NCI-H82 treated with DMSO at 0.1 percent for 48 hours (cell line): ENCODE measurements around the gene SHROOM4.

ENCODE experiments used
- DNase-seq: peaks from one replicate; lab custom pipeline; 2025; ENCODE audit not compliant: unreplicated experiment; lab: John Stamatoyannopoulos, UW

SHROOM4 gene

DNA sequence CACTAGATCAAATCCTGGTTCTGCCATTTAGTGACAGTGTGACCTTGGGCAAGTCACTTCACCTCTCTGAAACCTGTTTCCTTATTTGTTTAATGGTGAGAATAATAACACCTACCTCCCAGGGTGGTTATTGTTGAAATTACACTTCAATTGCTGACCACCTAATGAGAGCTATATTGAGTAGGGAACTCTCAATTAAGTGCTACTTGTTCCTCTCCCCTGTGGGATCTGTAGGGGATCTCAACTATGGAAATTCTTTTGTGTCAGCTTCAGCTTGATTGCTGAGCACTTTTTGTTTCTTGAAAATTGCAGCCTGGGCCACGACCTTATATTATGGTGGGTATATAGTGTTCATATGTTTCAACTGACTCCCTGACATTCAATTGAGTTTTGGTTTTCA is 102.1 kb downstream of the SHROOM4 start:
- no peak for DNase-seq

- no peak for DNase-seq
Observed at GRCh38 chrX:50707955-50708699, 105.9 kb downstream of the SHROOM4 start.

- no peak for DNase-seq
Observed at GRCh38 chrX:50707405-50707804, 106.6 kb downstream of the SHROOM4 start.

GRCh38 chrX:50705042-50705441 is 109.0 kb downstream of the SHROOM4 start:
- no peak for DNase-seq

- no peak for DNase-seq
Observed at GRCh38 chrX:50704360-50704759, 109.6 kb downstream of the SHROOM4 start.

- peak; percentile 17 for DNase-seq
Observed at GRCh38 chrX:50700921-50701320, 113.1 kb downstream of the SHROOM4 start.

- DNase-seq, result no peak
Observed at GRCh38 chrX:50698944-50699343, 115.0 kb downstream of the SHROOM4 start.

DNA sequence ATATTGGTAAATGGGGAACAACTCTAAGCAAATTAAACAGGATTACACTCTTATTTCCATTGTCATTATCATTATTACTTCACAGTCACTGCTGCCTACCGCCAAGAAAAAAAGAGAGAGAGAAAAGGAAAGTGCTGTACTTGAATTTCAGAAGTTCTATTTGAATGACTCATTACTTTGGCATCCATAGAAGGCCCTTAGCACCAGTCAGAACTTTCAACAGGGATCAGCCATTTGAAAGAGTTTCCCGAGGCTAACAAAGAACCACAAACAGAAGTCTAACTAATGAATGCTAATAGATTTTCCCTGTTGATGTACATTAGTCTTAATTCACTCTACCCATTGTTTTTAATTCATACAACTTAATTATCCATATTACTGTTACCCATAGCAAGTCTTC is 116.3 kb downstream of the SHROOM4 start:
- no peak for DNase-seq

GRCh38 chrX:50691820-50692219 is 122.2 kb downstream of the SHROOM4 start:
- DNase-seq, result peak; percentile 9

GRCh38 chrX:50684871-50685270 is 129.1 kb downstream of the SHROOM4 start:
- no peak for DNase-seq

GRCh38 chrX:50680990-50681389 is 133.0 kb downstream of the SHROOM4 start:
- DNase-seq, result no peak

DNA sequence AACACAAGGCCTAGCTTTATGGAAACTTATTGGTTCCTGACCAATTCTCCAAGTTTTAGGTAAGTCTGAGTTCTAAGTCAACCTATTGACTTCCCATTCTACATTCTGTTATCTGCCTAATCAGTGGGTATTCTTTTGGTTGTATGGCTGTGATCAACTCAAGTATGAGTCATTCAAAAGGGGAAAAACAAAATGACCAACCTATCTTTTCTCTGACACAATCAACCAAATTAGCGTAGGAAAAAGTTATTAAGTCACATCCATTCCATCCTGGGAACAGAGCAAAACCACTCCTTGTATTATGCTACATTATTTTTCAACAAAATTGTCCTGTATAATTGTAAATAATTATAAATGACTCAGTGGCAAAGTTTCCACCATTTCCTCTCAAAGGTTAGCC is 136.2 kb downstream of the SHROOM4 start:
- DNase-seq, result no peak

GRCh38 chrX:50671661-50672060 is 142.3 kb downstream of the SHROOM4 start:
- DNase-seq, result no peak

- DNase-seq, result no peak
Observed at GRCh38 chrX:50668860-50669259, 145.1 kb downstream of the SHROOM4 start.

- DNase-seq, result no peak
Observed at GRCh38 chrX:50648156-50648555, 165.8 kb downstream of the SHROOM4 start.

DNA sequence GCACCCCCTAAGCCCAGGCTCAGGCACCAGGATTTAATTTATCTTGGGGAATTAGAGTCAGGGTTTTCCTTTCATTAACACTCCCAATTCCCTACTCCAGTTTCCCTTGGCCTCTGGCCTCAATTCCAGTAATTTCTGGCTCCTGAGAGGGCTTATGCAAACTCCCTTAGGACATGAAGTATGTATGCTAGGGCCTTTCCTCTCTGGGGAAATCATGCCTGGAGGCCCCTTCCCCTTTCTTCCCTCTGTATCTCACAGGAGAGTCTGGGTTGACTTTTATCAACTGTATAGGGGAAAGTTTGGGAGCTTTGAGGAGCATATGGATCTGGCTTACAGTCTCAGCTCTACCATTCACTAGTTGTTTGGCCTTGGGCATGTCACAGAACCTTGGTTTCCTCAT is 169.5 kb downstream of the SHROOM4 start:
- DNase-seq, result no peak

DNA sequence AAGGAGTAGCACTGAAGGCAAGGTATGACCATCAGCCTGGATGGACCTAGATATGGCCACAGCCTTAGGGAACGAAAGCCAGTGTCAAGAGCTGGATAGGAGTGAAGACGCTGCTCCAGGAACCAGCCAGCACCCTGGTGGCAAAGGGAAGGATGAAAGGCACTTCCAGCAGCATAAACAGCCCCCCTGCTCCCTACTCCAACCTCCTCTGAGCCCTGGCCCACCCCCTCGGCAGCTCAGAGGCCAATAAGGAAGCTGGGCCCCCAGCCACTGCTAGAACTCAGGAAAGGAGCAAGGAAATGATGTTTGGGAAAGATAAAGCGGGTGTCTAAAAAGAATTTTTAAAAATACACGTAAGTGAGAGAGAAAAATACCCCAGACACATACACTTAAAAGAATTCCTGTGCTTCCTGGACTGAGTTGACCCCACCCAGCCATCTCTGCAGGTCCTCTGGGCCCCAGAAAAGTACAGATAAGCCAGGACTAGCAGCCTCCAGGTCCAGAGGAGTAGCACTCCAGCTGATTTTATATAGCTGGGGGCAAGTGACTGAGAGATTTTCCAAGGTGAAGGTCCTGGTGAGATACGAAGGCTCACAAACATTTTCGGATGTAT is 170.4 kb downstream of the SHROOM4 start:
- no peak for DNase-seq

DNA sequence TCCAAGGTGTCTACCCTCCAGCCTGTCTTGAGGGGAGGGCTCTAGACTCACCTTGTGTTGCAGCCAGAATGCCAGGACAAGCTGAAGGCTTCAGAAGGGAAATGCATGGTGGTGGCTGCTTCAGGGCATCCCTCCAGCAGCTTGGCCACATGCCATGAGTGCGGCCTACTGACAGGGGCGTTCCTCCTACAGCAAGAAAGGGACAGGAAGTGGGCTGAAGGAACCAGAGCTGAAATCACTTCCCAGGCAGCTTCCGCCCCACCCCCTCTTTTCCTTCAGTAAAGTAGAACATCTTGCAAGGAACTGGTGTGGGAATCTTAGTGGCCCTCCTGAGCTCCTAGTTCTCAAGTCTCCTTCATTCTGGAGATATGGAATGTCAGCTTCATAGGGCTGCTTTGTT is 175.9 kb downstream of the SHROOM4 start:
- no peak for DNase-seq

- DNase-seq, result no peak
Observed at GRCh38 chrX:50635817-50636365, 178.1 kb downstream of the SHROOM4 start.

DNA sequence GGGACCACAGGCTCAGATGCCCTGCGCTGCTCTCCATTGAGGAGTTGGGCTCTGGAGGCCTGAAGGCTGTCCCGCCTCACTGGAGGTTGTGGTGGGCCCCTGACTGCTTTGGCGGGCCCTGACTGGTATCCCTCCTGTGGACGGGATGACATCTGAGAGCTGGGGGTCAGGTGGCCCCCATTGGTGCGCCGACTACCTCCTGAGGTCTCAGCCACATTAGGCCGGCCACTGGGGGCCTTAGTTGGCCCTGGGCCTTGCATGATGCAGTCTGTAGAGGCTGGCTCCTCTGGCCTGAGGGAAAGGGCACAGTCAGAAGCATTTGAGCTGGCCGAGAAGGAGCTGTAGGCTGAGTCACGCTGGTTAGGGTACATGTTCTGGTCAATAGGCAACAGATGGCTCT is 178.8 kb downstream of the SHROOM4 start:
- DNase-seq, result no peak

DNA sequence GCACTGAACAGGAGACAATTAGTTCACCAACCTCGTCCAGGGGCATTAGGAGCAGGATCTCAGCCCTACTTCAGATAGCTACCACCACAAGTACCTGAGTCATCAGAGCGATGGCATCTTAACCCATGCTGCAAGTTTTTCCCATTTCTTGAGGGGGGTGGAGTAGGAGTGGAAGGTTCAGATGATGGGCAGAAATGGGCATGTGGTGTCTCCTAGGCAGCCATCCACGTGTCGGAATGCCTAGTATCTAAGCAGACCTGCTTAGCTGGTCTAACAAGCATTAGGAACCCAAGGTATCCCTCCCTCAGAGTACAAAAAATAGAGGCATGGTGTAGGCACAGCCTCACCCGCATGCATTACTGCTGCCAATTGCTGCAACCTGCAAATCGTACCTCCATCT is 184.2 kb downstream of the SHROOM4 start:
- DNase-seq, result no peak

GRCh38 chrX:50627696-50628095 is 186.3 kb downstream of the SHROOM4 start:
- no peak for DNase-seq

- no peak for DNase-seq
Observed at GRCh38 chrX:50626432-50626831, 187.6 kb downstream of the SHROOM4 start.
